Measurements from ENCODE around the gene ESYT3. TPM values are rescaled to one million over a fixed set of nuclear protein-coding genes. Genes with fewer than 3 reads are reported as not detected.
"Not testable (repeated sequence)": the region's sequence is repeated elsewhere in the genome, so short reads cannot be mapped to it uniquely, and the experiment has no call there.

ESYT3 gene
- total and polyA plus RNA-seq, 8 donors: 0.95 to 2.8 (median 1.4) TPM

GRCh38 chr3:138493804-138494606, 59.6 kb downstream of the ESYT3 start:
- FAIRE-seq: no peak
- H3K36me3 ChIP-seq: no peaks in the 10 kb centered on the region
- ATAC-seq: no peak
- no peak for DNase-seq
- no peaks in the 10 kb centered on the region for H3K9me3 ChIP-seq
- H3K4me3 ChIP-seq: no peak overlapping the region
- H3K27me3 ChIP-seq: no peaks in the 10 kb centered on the region
- no peak for TF ChIP-seq CTCF (IDR thresholded peaks at IDR 0.05)
- WGBS, 2 donors: 95 to 97% methylated on average over 3 of the region's 3 CpGs
- peaks cover 0 to 15% (median 6%) of the 10 kb centered on the region in 3 donors for H3K4me1 ChIP-seq
- no peak overlapping the region for H3K27ac ChIP-seq
- intact Hi-C loops (cut with DNase I): no loop called here

- FAIRE-seq (no peak), ATAC-seq (no peak), DNase-seq (no peak)
- intact Hi-C loops (cut with DNase I): no loop called here
- Histone ChIP-seq H3K4me1 (peaks cover 0 to 15% (median 6%) of the 10 kb centered on the region in 3 donors), H3K36me3 (no peaks in the 10 kb centered on the region), H3K9me3 (no peaks in the 10 kb centered on the region), H3K27ac (no peak overlapping the region), H3K27me3 (no peaks in the 10 kb centered on the region), H3K4me3 (no peak overlapping the region)
- TF ChIP-seq CTCF (IDR thresholded peaks at IDR 0.05): no peak
These were observed 60.2 kb downstream of the ESYT3 start for GRCh38 chr3:138494607-138494929.

- H3K9me3 ChIP-seq; ATAC-seq; DNase-seq; FAIRE-seq; intact Hi-C loops (cut with DNase I); H3K27me3 ChIP-seq; H3K36me3 ChIP-seq; H3K4me3 ChIP-seq: not testable (repeated sequence)
- WGBS, 2 donors: 81 to 85% methylated on average over 3 of the region's 3 CpGs
- Histone ChIP-seq H3K27ac (peak overlapping the region in 2 of 4 donors; percentile 14 to 39), H3K4me1 (peaks cover 0 to 15% (median 6%) of the 10 kb centered on the region in 3 donors)
These were observed 61.2 kb downstream of the ESYT3 start for GRCh38 chr3:138495638-138496037.

GRCh38 chr3:138496436-138496835, 62.0 kb downstream of the ESYT3 start:
- FAIRE-seq (no peak), ATAC-seq (peak in 3 of 4 donors; percentile 54 to 89 (median 73)), DNase-seq (no peak)
- Histone ChIP-seq H3K4me1 (peaks cover 0 to 15% (median 6%) of the 10 kb centered on the region in 3 donors), H3K9me3 (no peaks in the 10 kb centered on the region), H3K27me3 (no peaks in the 10 kb centered on the region), H3K27ac (peak overlapping the region in 2 of 4 donors; percentile 14 to 39), H3K4me3 (no peak overlapping the region), H3K36me3 (peaks cover 0 to 5% (median 0%) of the 10 kb centered on the region in 3 donors)
- 55 to 63% methylated on average over 2 of the region's 2 CpGs for WGBS, 2 donors
- intact Hi-C loops (cut with DNase I): no loop called here
- no peak for TF ChIP-seq CTCF (IDR thresholded peaks at IDR 0.05)

- Histone ChIP-seq H3K27me3 (no peaks in the 10 kb centered on the region), H3K27ac (peak overlapping the region in 2 of 4 donors; percentile 14 to 36), H3K9me3 (no peaks in the 10 kb centered on the region), H3K4me1 (peaks cover 0 to 15% (median 6%) of the 10 kb centered on the region in 3 donors), H3K4me3 (no peak overlapping the region), H3K36me3 (peaks cover 0 to 5% (median 0%) of the 10 kb centered on the region in 3 donors)
- FAIRE-seq: no peak
- TF ChIP-seq CTCF (IDR thresholded peaks at IDR 0.05): no peak
- intact Hi-C loops (cut with DNase I): no loop called here
- ATAC-seq: peak in 1 of 4 donors; percentile 21
- DNase-seq: no peak
These were observed 62.6 kb downstream of the ESYT3 start for GRCh38 chr3:138497021-138497420.

Data from pancreas (tissue), 10 donors.